ENCODE data around the gene DGKZ.
"Not testable (repeated sequence)": the region's sequence is repeated elsewhere in the genome, so short reads cannot be mapped to it uniquely, and the experiment has no call there.

The DGKZ gene

DNA sequence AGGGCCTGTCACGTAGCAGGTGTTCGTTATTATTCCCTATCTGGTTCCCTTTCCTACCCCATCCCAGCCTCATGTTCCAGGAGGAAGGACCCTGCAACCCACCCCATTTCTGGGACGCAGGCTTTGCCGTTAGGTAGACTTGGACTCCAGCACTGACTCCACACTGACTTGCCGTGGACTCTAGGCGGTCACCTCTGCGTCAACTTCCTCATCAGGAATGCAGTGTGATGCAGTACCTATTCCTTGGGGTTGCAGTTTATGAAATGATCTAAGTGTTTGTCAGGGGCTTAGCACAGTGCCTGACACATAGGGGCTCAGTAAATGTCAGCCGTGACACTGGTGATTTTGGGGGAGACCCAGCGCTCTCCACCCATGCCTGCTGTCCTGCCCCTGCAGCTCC, 16.8 kb downstream of the DGKZ start:
- no peak for DNase-seq

DNA sequence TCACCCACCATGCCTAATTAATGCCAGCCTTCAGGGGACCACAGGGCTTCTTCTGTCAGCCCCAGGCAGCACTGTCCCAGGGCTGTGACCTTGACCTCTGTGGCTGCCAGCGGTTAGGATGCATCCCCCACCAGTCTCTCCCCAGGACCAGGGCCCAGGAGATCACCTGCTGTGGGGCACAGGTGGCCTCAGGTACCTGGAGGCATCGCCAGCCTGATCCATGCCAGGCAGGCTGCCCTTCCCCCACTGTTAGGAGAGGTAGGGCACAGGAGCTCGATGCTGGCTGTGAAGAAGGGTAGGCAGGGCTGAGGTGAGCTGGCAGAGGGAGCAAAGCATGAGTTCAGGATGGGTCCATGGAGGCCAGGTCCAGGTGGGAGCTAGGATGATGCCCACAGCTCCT, 17.5 kb downstream of the DGKZ start:
- no peak for DNase-seq

DNA sequence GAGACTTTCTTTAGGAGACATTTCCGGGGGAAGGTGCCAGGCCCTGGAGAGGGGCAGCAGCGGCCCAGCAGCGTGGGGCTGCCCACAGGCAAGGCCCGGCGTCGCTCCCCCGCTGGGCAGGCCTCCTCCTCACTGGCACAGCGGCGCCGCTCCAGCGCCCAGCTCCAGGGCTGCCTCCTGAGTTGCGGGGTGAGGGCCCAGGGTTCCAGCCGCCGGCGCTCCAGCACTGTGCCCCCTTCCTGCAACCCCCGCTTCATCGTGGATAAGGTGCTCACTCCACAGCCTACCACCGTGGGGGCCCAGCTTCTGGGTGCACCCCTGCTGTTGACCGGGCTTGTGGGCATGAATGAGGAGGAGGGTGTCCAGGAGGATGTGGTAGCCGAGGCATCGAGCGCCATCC, 19.0 kb downstream of the DGKZ start:
- DNase-seq: no peak

DNA sequence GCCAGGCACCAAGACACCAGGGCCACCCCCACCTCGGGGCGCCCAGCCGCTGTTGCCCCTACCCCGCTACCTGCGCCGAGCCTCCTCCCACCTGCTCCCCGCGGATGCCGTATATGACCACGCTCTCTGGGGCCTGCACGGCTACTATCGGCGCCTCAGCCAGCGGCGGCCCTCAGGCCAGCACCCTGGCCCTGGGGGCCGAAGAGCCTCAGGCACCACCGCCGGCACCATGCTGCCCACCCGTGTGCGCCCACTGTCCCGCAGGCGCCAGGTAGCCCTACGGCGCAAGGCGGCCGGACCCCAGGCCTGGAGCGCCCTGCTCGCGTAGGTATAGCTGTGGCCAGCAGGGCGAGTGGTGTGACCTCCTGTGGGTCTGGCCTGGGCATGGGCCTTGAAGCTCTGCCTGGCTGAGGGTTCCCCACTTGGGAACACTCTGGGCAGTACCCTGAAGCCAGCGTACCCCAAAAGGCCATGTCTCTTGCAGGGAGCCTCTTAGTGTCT, 19.4 kb downstream of the DGKZ start:
- DNase-seq: no peak

DNA sequence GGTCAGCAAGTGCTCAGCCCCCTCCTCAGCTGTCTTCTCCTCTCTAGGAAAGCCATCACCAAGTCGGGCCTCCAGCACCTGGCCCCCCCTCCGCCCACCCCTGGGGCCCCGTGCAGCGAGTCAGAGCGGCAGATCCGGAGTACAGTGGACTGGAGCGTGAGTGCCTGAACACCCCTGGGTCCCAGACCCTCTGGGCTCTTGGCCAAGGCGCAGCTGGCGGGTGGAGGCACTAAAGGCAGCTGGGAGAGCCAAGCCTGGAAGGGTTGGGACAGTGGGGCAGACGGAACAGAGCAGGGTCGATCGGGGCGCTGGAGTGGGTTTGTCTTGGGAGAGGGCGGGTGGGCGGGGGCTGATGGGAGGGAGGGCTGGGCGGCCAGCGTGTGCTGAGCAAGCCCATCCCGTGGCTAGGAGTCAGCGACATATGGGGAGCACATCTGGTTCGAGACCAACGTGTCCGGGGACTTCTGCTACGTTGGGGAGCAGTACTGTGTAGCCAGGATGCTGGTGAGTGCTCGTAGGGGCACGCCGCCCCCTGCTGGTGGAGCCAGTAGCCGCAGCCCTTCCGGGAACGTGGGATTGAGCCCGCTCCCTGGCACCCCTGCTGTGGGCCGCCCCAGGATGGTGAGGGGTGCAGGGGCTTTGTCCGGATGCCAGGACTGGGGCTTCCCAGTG, 20.1 kb downstream of the DGKZ start:
- DNase-seq: peak in 44 of 58 donors; percentile 23 to 82 (median 54)

DNA sequence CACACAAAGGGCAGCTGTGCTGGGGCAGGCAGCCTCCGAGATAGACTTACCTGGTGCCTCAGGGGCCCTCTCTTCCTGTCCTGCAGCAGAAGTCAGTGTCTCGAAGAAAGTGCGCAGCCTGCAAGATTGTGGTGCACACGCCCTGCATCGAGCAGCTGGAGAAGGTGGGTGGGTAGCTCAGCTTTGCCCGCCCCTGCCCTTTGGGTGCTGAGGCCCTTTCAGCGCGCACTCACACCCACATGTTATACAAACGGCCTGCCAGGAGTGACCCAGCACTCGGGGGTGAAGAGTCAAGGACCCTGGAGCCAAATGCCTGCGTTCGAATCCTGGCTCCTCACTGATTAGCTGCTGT, 20.6 kb downstream of the DGKZ start:
- DNase-seq: no peak

DNA sequence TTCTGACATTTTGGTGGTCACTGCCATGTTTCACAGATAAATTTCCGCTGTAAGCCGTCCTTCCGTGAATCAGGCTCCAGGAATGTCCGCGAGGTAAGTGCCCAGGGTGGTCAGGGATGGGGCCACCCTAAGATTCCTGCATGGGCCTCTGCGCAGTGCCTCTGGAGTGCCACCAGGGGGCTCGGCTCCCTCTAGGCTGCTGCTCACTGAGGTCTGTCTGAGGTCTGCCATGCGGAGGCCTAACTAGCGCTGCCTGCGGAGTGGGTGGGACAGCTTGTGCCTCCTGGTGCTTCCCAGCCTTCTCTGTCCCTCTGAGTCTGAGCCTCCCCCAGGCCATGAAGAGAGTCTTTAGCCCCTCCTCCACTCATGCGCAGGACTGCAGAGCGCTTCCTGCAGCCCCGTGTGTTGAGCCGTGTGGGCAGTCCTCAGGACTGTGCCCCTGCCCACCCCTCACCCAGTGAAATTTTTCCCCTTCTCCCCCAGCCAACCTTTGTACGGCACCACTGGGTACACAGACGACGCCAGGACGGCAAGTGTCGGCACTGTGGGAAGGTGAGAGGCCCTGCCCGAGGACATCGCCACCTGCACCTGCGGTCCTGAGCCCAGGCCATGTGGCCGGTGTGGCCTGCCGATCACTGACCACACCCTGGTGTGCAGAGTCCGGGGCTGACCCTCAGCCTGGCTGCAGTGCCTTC, 22.3 kb downstream of the DGKZ start:
- DNase-seq: peak in 21 of 58 donors; percentile 15 to 79 (median 40)

DNA sequence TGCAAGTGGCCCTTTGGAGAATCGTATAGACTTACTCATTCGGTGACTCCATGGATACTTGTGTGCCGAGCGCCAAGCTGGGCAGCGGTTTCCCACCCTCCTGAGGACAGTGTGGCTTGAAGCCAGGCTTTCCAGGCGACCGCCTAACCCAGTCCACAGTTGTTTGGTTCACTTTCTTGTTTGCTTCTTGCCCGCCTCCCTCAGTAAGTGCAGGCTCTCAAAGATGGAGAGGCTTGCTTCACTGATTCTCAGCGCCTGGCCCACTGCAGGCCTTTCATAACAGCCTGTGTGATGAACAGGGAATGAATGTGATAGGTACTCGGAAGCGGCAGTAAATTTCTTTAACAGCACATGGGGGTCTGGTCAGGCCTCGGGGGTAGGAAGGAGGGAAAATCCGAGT, 23.0 kb downstream of the DGKZ start:
- no peak for DNase-seq

DNA sequence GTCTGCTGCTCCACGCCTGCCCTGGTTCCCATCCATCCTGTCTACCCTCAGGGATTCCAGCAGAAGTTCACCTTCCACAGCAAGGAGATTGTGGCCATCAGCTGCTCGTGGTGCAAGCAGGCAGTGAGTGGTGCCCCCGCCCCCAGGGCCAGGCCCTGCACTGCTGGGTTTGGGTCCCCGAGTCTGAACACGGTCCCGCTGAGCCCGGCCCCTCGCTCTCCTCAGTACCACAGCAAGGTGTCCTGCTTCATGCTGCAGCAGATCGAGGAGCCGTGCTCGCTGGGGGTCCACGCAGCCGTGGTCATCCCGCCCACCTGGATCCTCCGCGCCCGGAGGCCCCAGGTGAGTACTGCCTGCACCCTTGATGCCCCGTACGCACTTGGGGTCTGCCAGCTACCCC, 24.0 kb downstream of the DGKZ start:
- DNase-seq: not testable (repeated sequence)

DNA sequence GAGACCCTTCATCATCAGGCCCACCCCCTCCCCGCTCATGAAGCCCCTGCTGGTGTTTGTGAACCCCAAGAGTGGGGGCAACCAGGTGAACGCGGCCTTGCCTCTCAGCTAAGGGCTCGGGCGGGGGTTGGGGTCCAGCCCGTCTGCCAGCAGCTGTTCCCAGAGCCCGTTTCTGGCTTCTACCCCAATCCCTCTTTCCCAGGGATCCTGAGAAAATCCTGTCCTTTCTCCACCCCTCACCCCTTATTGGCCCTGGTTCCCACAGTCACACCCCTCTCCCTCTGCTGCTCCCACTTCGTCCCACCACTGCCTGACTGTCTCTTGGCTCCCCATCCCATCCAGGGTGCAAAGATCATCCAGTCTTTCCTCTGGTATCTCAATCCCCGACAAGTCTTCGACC, 24.8 kb downstream of the DGKZ start:
- no peak for DNase-seq

DNA sequence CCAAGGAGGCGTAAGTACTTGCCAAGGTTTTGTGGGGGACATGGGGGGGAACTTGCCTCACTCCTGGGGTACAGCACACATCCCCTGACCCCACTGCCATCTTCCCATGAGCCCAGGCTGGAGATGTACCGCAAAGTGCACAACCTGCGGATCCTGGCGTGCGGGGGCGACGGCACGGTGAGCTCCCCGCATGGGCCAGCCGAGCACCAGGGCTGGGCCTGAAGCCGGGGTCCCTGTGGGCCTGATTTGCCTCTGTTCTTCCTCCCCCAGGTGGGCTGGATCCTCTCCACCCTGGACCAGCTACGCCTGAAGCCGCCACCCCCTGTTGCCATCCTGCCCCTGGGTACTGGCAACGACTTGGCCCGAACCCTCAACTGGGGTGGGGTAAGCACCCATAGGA, 25.2 kb downstream of the DGKZ start:
- DNase-seq: not testable (repeated sequence)

DNA sequence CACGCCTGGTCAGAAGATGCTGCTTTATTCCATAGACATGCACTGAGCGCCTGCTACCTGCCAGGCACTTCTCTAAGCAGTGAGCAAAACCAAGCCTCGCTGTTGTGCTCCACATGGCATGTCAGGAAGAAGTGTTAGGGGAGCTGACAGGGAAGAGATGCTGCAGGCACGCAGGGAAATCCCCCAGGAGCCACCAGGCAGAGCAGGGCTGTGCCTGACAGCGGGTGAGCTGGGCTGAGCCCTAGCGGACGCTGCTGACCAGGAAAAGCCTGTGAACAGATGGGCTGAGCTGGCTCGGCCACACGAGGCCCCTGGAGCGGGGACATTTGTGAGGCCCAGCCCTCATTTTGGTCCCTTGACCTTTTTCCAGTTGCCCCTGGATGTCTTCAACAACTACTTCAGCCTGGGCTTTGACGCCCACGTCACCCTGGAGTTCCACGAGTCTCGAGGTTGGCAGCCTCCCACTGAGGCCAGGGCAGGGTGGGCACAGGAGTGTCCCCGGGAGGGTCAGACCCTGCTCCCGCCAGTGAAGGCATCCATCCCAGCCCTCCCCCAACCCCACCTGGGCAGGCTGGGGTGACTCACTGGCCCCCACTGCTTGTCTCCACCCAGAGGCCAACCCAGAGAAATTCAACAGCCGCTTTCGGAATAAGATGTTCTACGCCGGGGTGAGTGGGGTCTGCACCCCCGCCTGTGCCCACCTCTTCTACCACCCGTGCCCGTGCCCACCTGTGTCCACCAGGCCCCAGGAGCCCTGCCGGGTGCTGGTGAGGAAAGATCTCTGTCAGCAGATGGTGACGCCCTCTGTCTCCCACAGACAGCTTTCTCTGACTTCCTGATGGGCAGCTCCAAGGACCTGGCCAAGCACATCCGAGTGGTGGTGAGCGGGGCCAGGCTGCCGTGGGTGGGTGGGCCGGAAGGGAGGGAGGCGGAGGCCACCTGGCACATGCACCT, 26.8 kb downstream of the DGKZ start:
- peak in 1 of 58 donors; percentile 66 for DNase-seq

DNA sequence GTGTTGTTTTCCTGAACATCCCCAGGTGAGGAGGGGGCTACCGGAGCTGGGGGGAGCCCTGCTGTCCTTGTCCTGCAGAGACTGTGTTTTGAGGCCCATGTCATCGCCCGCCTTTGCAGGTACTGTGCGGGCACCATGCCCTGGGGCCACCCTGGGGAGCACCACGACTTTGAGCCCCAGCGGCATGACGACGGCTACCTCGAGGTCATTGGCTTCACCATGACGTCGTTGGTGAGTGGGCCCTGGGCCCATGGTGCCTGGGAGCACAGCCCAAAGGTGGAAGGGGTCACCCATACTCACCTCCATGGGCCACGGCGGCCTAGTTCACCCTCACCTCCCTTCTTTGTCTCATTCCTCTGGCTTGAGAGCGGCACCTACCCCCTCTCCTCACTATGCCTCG, 27.6 kb downstream of the DGKZ start:
- DNase-seq: no peak

DNA sequence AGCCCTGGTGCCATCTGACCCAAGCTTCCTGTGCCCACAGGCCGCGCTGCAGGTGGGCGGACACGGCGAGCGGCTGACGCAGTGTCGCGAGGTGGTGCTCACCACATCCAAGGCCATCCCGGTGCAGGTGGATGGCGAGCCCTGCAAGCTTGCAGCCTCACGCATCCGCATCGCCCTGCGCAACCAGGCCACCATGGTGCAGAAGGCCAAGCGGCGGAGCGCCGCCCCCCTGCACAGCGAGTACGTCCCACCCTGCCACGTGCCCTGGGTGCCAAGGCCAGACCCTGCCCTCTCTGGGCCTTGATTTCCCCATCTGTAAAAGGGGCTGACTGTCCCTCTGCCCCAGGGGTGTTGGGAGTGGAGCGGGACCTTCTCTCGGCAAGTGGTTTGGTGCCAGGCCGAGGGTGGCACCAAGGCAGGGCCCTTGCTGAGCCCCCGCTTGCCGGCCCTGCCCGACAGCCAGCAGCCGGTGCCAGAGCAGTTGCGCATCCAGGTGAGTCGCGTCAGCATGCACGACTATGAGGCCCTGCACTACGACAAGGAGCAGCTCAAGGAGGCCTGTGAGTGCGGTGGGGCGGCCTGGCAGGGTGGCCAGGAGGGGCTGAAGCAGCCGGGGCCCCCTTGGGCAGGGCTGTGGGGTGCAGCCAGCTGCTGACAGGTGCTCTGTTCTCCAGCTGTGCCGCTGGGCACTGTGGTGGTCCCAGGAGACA, 28.3 kb downstream of the DGKZ start:
- DNase-seq: no peak

DNA sequence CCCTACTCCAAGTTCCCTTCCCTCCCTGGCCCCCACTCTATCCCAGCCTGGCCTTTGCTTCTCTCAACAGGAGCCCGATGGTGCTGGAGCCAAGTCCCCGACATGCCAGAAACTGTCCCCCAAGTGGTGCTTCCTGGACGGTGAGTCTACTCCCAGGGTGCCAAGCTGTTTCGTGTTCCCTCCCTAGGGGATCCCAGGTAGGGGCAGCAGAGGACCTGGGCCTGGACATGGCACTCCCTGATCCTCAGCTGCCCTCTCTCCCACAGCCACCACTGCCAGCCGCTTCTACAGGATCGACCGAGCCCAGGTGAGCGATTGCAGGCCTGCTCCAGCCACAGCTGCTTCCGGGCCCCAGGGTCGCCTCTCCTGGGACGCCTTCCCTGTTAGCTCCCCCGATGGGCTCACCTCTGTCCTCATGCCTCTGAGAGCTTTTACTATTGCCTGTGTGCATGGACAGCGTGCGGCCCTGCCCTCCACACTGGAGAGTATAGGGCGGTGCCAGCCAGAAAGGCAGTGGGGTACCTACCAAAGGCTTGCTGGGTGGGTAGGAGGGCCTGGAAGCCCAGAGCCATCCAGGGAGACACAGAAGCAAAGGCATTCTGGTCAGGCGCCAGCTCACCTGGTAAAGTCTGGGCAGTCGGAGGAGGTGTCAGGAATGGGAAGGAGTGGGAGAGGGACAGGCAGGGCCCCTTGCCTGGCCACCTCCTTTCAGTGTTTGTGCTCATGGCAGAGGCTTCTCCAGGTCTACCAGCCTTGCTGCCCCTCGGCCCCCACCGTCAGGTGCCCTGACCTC, 29.2 kb downstream of the DGKZ start:
- no peak for DNase-seq

DNA sequence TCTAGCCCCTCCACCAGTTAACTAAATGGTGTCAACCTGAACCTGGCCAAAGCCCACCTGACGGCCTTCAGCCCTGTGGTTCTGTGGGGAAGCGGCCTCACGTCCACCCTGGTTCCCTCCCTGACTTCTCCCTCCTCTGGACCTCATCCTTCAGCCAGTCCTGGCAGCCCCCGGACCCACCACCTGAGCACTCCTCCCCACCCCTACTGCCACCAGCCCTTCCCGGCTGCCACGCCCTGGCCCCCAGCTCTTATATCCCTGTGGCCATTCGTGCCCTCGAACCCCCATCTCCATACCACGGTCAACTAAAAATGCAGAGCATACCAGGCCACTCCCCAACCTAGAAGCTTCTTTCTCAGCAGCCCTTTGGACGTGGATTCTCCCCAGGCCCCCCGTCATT, 30.0 kb downstream of the DGKZ start:
- no peak for DNase-seq

DNA sequence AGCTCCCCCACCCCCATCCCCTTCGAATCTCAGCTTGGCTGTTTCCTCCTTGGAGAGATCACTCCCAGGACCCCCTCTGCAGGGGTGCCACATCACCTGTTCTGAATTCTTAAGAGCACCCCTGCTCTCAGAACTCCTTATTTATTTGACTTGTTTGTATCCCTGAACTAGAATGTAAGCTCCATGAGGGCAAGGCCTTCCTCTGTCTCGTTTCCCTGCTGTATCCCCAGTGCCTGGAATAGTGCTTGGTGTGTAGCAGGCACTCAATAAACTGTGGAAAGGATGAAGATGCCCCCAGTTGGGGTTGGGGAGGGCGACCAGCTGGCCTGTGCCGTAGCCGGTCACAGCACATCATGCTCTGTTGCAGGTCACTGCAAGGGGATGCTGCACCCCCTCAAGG, 30.6 kb downstream of the DGKZ start:
- DNase-seq: no peak

DNA sequence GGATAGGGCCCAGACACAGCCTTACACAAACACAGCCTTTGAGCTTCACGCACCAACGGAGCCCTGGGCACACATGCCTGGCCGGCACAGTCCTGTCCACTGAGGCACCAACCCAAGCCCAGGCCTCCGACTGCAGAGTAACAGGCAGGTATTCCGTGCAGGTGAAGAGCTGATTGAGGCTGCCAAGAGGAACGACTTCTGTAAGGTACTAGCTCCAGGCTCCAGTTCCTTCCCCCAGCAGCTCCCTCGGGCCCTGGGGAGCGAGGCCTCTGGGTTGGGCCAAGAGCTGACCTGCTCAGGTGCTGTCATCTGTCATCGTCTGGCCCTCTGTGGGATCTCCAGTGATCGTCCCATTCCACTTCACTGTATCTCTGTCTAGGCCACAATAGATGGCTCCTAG, 31.0 kb downstream of the DGKZ start:
- DNase-seq: no peak

DNA sequence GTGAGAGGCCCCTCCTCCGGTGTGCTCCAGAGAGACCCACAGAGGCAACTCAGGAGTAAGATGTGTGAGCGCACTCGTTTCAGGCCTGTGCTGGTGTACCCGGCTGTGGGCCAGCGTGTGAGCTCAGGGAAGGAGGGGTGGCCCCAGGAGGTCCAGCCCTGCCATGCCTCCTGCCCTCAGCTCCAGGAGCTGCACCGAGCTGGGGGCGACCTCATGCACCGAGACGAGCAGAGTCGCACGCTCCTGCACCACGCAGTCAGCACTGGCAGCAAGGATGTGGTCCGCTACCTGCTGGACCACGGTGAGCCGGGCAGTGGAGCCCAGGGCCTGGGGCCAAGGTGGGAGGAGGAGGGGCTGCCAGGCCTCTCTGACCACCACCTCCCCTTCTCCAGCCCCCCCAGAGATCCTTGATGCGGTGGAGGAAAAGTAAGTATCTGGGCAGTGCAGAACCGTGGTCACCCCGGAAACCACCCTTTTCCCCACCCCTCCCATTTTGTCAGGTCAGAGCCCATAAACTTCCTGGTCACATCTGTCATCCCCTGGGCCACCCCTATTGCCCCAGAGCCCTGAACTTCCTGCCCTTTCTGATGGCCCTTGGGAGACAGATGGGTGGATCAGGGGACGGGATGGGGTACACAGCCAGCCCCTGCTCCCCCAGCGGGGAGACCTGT, 31.7 kb downstream of the DGKZ start:
- DNase-seq: peak in 1 of 58 donors; percentile 37

All from anterior cingulate cortex (tissue), 58 donors.